ENCODE results near the gene TENT4A.

GRCh38 chr5:6725421-6725820, 12.2 kb downstream of the TENT4A start:
- TF ChIP-seq CTCF (conservative IDR thresholded peaks at IDR 0.05; ENCODE audit: low read depth, low read length) (no peak), POLR2A (IDR thresholded peaks at IDR 0.05; ENCODE audit: low read depth, low read length) (no peak), FOS (IDR thresholded peaks at IDR 0.05; ENCODE audit: low read depth, low read length) (no peak), MAFK (IDR thresholded peaks at IDR 0.05; ENCODE audit: low read depth, low read length) (no peak), ELK1 (IDR thresholded peaks at IDR 0.05; ENCODE audit: borderline replicate concordance, low read depth, low read length) (no peak), CEBPB (IDR thresholded peaks at IDR 0.05; ENCODE audit: low read depth, low read length) (no peak), MXI1 (IDR thresholded peaks at IDR 0.05; ENCODE audit: borderline replicate concordance, low read depth, low read length) (no peak), USF2 (IDR thresholded peaks at IDR 0.05; ENCODE audit: low read depth, low read length) (no peak), CHD1 (IDR thresholded peaks at IDR 0.05; ENCODE audit: low read depth, low read length) (no peak), RFX5 (IDR thresholded peaks at IDR 0.05; ENCODE audit: low read depth, low read length) (no peak), BHLHE40 (IDR thresholded peaks at IDR 0.05; ENCODE audit: low read depth, low read length) (no peak), RCOR1 (IDR thresholded peaks at IDR 0.05; ENCODE audit: insufficient replicate concordance, low read length) (no peak), SMC3 (IDR thresholded peaks at IDR 0.05; ENCODE audit: low read depth, low read length) (no peak), RAD21 (IDR thresholded peaks at IDR 0.05; ENCODE audit: low read length) (no peak)
